IMR-90 (cell line): ENCODE measurements around the gene AKAP5. TPM values are rescaled to one million over a fixed set of nuclear protein-coding genes. Genes with fewer than 3 reads are reported as not detected.
A peak's percentile ranks its signal among the peaks of the same experiment; 100 is the strongest.

Experiments
- ATAC-seq: fragments of 200-7000 bp; cut with Tn5 transposase; 2 replicates; pipeline ENCODE4 v1.9.1; 2020; ENCODE audit warnings: low read depth, mild to moderate bottlenecking, moderate library complexity
- BruUV-seq: library from RNA; stranded (reverse); fragments of 400-500 nt; replicated peaks from 2 replicates; lab custom pipeline; 2021; lab: Mats Ljungman, UMichigan
- CTCF ChIA-PET: fragments of 300-600 bp; formaldehyde crosslinking; extraction: SDS; loops from one replicate; lab custom pipeline; 2021; ENCODE audit warnings: antibody characterized with exemption; lab: Yijun Ruan, JAX
- POLR2A ChIA-PET: fragments of 300-600 bp; sonication (Branson Sonifier 250); formaldehyde crosslinking; loops from one replicate; lab custom pipeline; 2022; ENCODE audit warnings: antibody characterized with exemption; ENCODE audit not compliant: unreplicated experiment; lab: Charles Lee
- DNase-seq: peaks from one replicate; pipeline ENCODE4 v3.0.0; 2013
- H2AFZ ChIP-seq: replicated peaks from 2 replicates; pipeline ENCODE3; 2013; ENCODE audit warnings: low read length, mild to moderate bottlenecking; ENCODE audit not compliant: poor library complexity
- H2AK5ac ChIP-seq: 2 replicates; pipeline ENCODE4 v1.6.1; 2013; ENCODE audit warnings: low read depth, low read length, inconsistent platforms
- H2AK9ac ChIP-seq: replicated peaks from 2 replicates; pipeline ENCODE3; 2013; ENCODE audit warnings: mild to moderate bottlenecking, low read depth, low read length, moderate library complexity; ENCODE audit not compliant: poor library complexity
- H2BK120ac ChIP-seq: 2 replicates; pipeline ENCODE4 v1.6.1; 2013; ENCODE audit warnings: low read depth, low read length, inconsistent platforms
- H2BK15ac ChIP-seq: 3 replicates; pipeline ENCODE4 v1.6.1; 2013; ENCODE audit warnings: low read depth, low read length, inconsistent platforms
- H2BK20ac ChIP-seq: 2 replicates; pipeline ENCODE4 v1.6.1; 2013; ENCODE audit warnings: low read depth, mild to moderate bottlenecking, inconsistent platforms, low read length, moderate library complexity
- H2BK5ac ChIP-seq: 2 replicates; pipeline ENCODE4 v1.6.1; 2013; ENCODE audit warnings: mild to moderate bottlenecking, low read depth, low read length, inconsistent platforms; ENCODE audit not compliant: poor library complexity, severe bottlenecking
- H3K14ac ChIP-seq: replicated peaks from 2 replicates; pipeline ENCODE4 v1.6.1; 2013; ENCODE audit warnings: low read depth, low read length, inconsistent platforms
- H3K18ac ChIP-seq: 2 replicates; pipeline ENCODE4 v1.6.1; 2013; ENCODE audit warnings: low read depth, low read length, control low read depth
- H3K23ac ChIP-seq: 2 replicates; pipeline ENCODE4 v1.6.1; 2013; ENCODE audit warnings: low read depth, low read length, inconsistent platforms
- H3K27ac ChIP-seq: 2 replicates; pipeline ENCODE4 v1.5.1; 2013; ENCODE audit warnings: mild to moderate bottlenecking, control low read depth, low read length; ENCODE audit not compliant: insufficient read depth
- H3K27me3 ChIP-seq: 2 replicates; pipeline ENCODE4 v1.6.1; 2013; ENCODE audit warnings: low read length; ENCODE audit not compliant: control insufficient read depth, insufficient read depth
- H3K36me3 ChIP-seq: 2 replicates; pipeline ENCODE4 v1.6.1; 2013; ENCODE audit warnings: low read length, mixed read lengths; ENCODE audit not compliant: control insufficient read depth, insufficient read depth
- H3K4ac ChIP-seq: 2 replicates; pipeline ENCODE4 v1.6.1; 2013; ENCODE audit warnings: low read depth, low read length, inconsistent platforms
- H3K4me1 ChIP-seq: 2 replicates; pipeline ENCODE4 v1.6.1; 2013; ENCODE audit warnings: low read length, mixed read lengths; ENCODE audit not compliant: control insufficient read depth, insufficient read depth
- H3K4me2 ChIP-seq: 2 replicates; pipeline ENCODE4 v1.6.1; 2013; ENCODE audit warnings: low read depth, mild to moderate bottlenecking, control low read depth, low read length, moderate library complexity
- H3K4me3 ChIP-seq: 2 replicates; pipeline ENCODE4 v1.5.1; 2013; ENCODE audit warnings: low read depth, mild to moderate bottlenecking, control low read depth, low read length, moderate library complexity; ENCODE audit not compliant: insufficient read depth
- H3K56ac ChIP-seq: 2 replicates; pipeline ENCODE4 v1.6.1; 2013; ENCODE audit warnings: low read length, inconsistent platforms; ENCODE audit not compliant: insufficient read depth; ENCODE audit errors: extremely low read depth
- H3K79me1 ChIP-seq, 2 experiments: 2 replicates each; pipeline ENCODE4 v1.6.1; 2013; ENCODE audit warnings: low read length in 2 of 2, inconsistent platforms in 1 of 2, low read depth in 1 of 2
- H3K9ac ChIP-seq: 2 replicates; pipeline ENCODE4 v1.6.1; 2013; ENCODE audit warnings: low read depth, low read length, control low read depth
- H3K9me1 ChIP-seq: 2 replicates; pipeline ENCODE4 v1.6.1; 2013; ENCODE audit warnings: low read length, inconsistent platforms; ENCODE audit not compliant: insufficient read depth
- H3K9me3 ChIP-seq: 2 replicates; pipeline ENCODE4 v1.6.1; 2013; ENCODE audit warnings: low read length; ENCODE audit not compliant: control insufficient read depth, insufficient read depth
- H4K20me1 ChIP-seq: 2 replicates; pipeline ENCODE4 v1.6.1; 2013; ENCODE audit warnings: low read length, inconsistent platforms; ENCODE audit not compliant: insufficient read depth
- H4K5ac ChIP-seq: 2 replicates; pipeline ENCODE4 v1.6.1; 2013; ENCODE audit warnings: mild to moderate bottlenecking, low read depth, low read length, control low read depth
- H4K8ac ChIP-seq, 2 experiments: 2 replicates each; pipeline ENCODE4 v1.6.1; 2013; ENCODE audit warnings: low read depth in 2 of 2, low read length in 2 of 2, control low read depth in 1 of 2, inconsistent platforms in 1 of 2
- H4K91ac ChIP-seq: 2 replicates; pipeline ENCODE4 v1.6.1; 2013; ENCODE audit warnings: low read depth, low read length, inconsistent platforms; ENCODE audit not compliant: insufficient read depth
- CEBPB ChIP-seq: IDR thresholded peaks from 2 replicates; pipeline ENCODE4 v1.6.1; 2012; ENCODE audit warnings: low read depth, low read length, improper control_type of control experiment
- CTCF ChIP-seq: conservative IDR thresholded peaks from 2 replicates; pipeline ENCODE4 v1.5.1; 2012; ENCODE audit warnings: mild to moderate bottlenecking, low read depth, low read length, improper control_type of control experiment
- MAZ ChIP-seq: IDR thresholded peaks from 2 replicates; pipeline ENCODE4 v1.6.1; 2012; ENCODE audit warnings: low read depth, mild to moderate bottlenecking, low read length, improper control_type of control experiment, moderate library complexity, borderline replicate concordance
- MXI1 ChIP-seq: IDR thresholded peaks from 2 replicates; pipeline ENCODE4 v1.6.1; 2012; ENCODE audit warnings: low read depth, mild to moderate bottlenecking, low read length, moderate library complexity, borderline replicate concordance
- POLR2A ChIP-seq: IDR thresholded peaks from 2 replicates; pipeline ENCODE4 v1.6.1; 2012; ENCODE audit warnings: mild to moderate bottlenecking, low read depth, low read length
- RAD21 ChIP-seq: IDR thresholded peaks from 2 replicates; pipeline ENCODE4 v1.6.1; 2012; ENCODE audit warnings: low read length, improper control_type of control experiment
- WGBS, 2 experiments: methylation state at CpG; one replicate each; pipeline versions ENCODE4 v1.1.5 to v1.1.7; 2013; ENCODE audit warnings: missing lambda C conversion rate in 2 of 2; ENCODE audit not compliant: insufficient read length in 1 of 2; ENCODE audit errors: extremely low coverage in 2 of 2; 5-methylcytosine and 5-hydroxymethylcytosine counted together
- dilution Hi-C: fragments of 300-500 bp; cut with HindIII; formaldehyde crosslinking; loops from one replicate; pipeline ENCODE4 v1.14.3; 2018; ENCODE audit warnings: low sequenced_read_pairs; ENCODE audit not compliant: unreplicated experiment
- in situ Hi-C: fragments of 300-500 bp; cut with MboI; formaldehyde crosslinking; loops from 3 replicates; pipeline ENCODE4 v1.14.3; 2019; ENCODE audit warnings: low sequenced_read_pairs, inconsistent platforms, mixed read lengths
- intact Hi-C: fragments of 100-400 bp; cut with micrococcal nuclease; formaldehyde crosslinking; loops from 2 replicates; pipeline ENCODE4 v1.10.0; 2022
- polyA plus RNA-seq, 3 experiments: library from polyadenylated mRNA; depleted of rRNA; stranded (reverse); fragments of >200 nt; gene quantifications; 2 replicates each; pipeline ENCODE4 v1.2.3, GENCODE V29; 2012; ENCODE audit warnings: low replicate concordance in 1 of 3
- total RNA-seq: library from RNA; depleted of rRNA; stranded (reverse); fragments of >200 nt; gene quantifications from 2 replicates; pipeline ENCODE4 v1.2.3, GENCODE V29; 2012

The AKAP5 gene
- total and polyA plus RNA-seq, 2 of the 4 experiments (the other 2 are of a cell fraction): 0.21 to 0.72 TPM

GRCh38 chr14:64465831-64466554 lies 694 bp downstream of the AKAP5 start:
- H2AK9ac ChIP-seq: no peak overlapping the region
- H3K9ac ChIP-seq: peak overlapping the region; percentile 34; the same call in 1 of the 2 replicates
- no peak overlapping the region for H2BK120ac ChIP-seq
- CTCF ChIA-PET: interaction anchor here (0.6 to 1.8 kb wide), 4 partner anchors 11 to 122 kb away, joined by 3 to 6 read pairs (median 5); no protein-coding TSS in a partner anchor
- H4K8ac ChIP-seq: no peak overlapping the region; a peak in 1 of 4 replicates
- H4K20me1 ChIP-seq: no peaks in the 10 kb centered on the region
- dilution Hi-C loops (no loop called here), in situ Hi-C loops (no loop called here), intact Hi-C loops (no loop called here)
- no peaks in the 10 kb centered on the region for H3K27me3 ChIP-seq
- H2AFZ ChIP-seq: peak overlapping the region; percentile 72
- POLR2A ChIA-PET: interaction anchor here (0.5 kb wide), 1 partner anchor 362 kb away, joined by 4 read pairs; no protein-coding TSS in a partner anchor
- no peak overlapping the region for H3K18ac ChIP-seq
- H3K4me3 ChIP-seq: peak overlapping the region; percentile 70
- H3K27ac ChIP-seq: peak overlapping the region; percentile 5; the same call in 1 of the 2 replicates
- H2BK15ac ChIP-seq: no peak overlapping the region
- no peak overlapping the region for H4K5ac ChIP-seq
- WGBS, 2 experiments: 4% methylated on average over 4 of the region's 15 CpGs; no CpG with 5 or more reads in 1 of the 2 experiments
- H3K9me3 ChIP-seq: no peaks in the 10 kb centered on the region
- peak; percentile 61 for DNase-seq
- H3K14ac ChIP-seq: no peak overlapping the region; the same call in 1 of the 2 replicates
- peak overlapping the region; percentile 50 for H3K23ac ChIP-seq
- no peak overlapping the region for H4K91ac ChIP-seq
- peak; percentile 26 for TF ChIP-seq RAD21
- TF ChIP-seq POLR2A: no peak
- no peak for TF ChIP-seq MAZ
- TF ChIP-seq CTCF: peak; percentile 40
- peak; percentile 67 for TF ChIP-seq CEBPB
- no peak for TF ChIP-seq MXI1
- no peak overlapping the region for H2BK20ac ChIP-seq
- no peaks in the 10 kb centered on the region for H3K9me1 ChIP-seq
- no peaks in the 10 kb centered on the region for H3K79me1 ChIP-seq
- H3K56ac ChIP-seq: no peak overlapping the region
- H3K4me1 ChIP-seq: no peaks in the 10 kb centered on the region; the same call in 1 of the 2 replicates
- BruUV-seq: no TSS peak
- peak; percentile 70 for ATAC-seq
- no peak overlapping the region for H3K4ac ChIP-seq
- no peak overlapping the region for H2AK5ac ChIP-seq
- H3K36me3 ChIP-seq: no peaks in the 10 kb centered on the region
- H3K4me2 ChIP-seq: peak overlapping the region; percentile 83
- H2BK5ac ChIP-seq: no peak overlapping the region
